PC-9 (cell line): ENCODE data around the gene MBD2. TPM values are rescaled to one million over a fixed set of nuclear protein-coding genes. Genes with fewer than 3 reads are reported as not detected.

Experiments used
- BruUV-seq: library from RNA; stranded (reverse); fragments of 400-500 nt; replicated peaks from 2 replicates; lab custom pipeline; 2021; lab: Mats Ljungman, UMichigan
- CTCF ChIA-PET: fragments of 300-600 bp; sonication (Branson Sonifier 250); formaldehyde crosslinking; loops from one replicate; lab custom pipeline; 2022; ENCODE audit warnings: antibody characterized with exemption; lab: Charles Lee
- POLR2A ChIA-PET: fragments of 300-600 bp; sonication (Branson Sonifier 250); formaldehyde crosslinking; loops from one replicate; lab custom pipeline; 2022; ENCODE audit warnings: antibody characterized with exemption; ENCODE audit not compliant: unreplicated experiment; lab: Charles Lee
- DNase-seq, 2 experiments: peaks; one replicate each; pipeline versions ENCODE4 v3.0.0 to v3.0.0-alpha.2; 2015 to 2022; ENCODE audit warnings: mixed read lengths in 1 of 2
- H2AFZ ChIP-seq: fragments of 200-600 bp; sonication (generic); 2 replicates; pipeline ENCODE4 v1.8.1; 2017; ENCODE audit warnings: antibody characterized with exemption
- H3F3A ChIP-seq: fragments of 200-600 bp; sonication (generic); 2 replicates; pipeline ENCODE4 v1.8.1; 2017; ENCODE audit warnings: antibody characterized with exemption, mild to moderate bottlenecking, low read depth; ENCODE audit not compliant: insufficient read depth
- H3K27ac ChIP-seq: fragments of 200-600 bp; sonication (generic); 2 replicates; pipeline ENCODE4 v1.6.1; 2016; ENCODE audit warnings: mixed run types
- H3K27me3 ChIP-seq: fragments of 200-600 bp; sonication (generic); 2 replicates; pipeline ENCODE4 v1.6.1; 2016; ENCODE audit warnings: low read depth, mixed run types; ENCODE audit not compliant: insufficient read depth
- H3K36me3 ChIP-seq: fragments of 200-600 bp; sonication (generic); 2 replicates; pipeline ENCODE4 v1.6.1; 2016; ENCODE audit warnings: low read depth, mixed run types
- H3K4me1 ChIP-seq: fragments of 200-600 bp; sonication (generic); replicated peaks from 2 replicates; pipeline ENCODE4 v1.6.1; 2016; ENCODE audit warnings: mixed run types; ENCODE audit not compliant: insufficient read depth
- H3K4me2 ChIP-seq: fragments of 200-600 bp; sonication (generic); 2 replicates; pipeline ENCODE4 v1.6.1; 2017; ENCODE audit warnings: mixed run types
- H3K4me3 ChIP-seq: fragments of 200-600 bp; sonication (generic); 2 replicates; pipeline ENCODE4 v1.6.1; 2016; ENCODE audit warnings: mixed run types
- H3K79me2 ChIP-seq: fragments of 200-600 bp; sonication (generic); 2 replicates; pipeline ENCODE4 v1.6.1; 2017; ENCODE audit warnings: low read depth, mixed run types
- H3K9me2 ChIP-seq: fragments of 200-600 bp; sonication (generic); 2 replicates; pipeline ENCODE4 v1.8.1; 2017; ENCODE audit warnings: mild to moderate bottlenecking; ENCODE audit not compliant: insufficient read depth
- H3K9me3 ChIP-seq: fragments of 200-600 bp; sonication (generic); 2 replicates; pipeline ENCODE4 v1.8.1; 2016; ENCODE audit warnings: low read depth; ENCODE audit not compliant: insufficient read depth
- H4K20me1 ChIP-seq: fragments of 200-600 bp; sonication (generic); 2 replicates; pipeline ENCODE4 v1.8.1; 2017; ENCODE audit not compliant: insufficient read depth
- EZH2 ChIP-seq: fragments of 200-600 bp; sonication (generic); IDR thresholded peaks from 2 replicates; pipeline ENCODE4 v1.8.0; 2017; ENCODE audit warnings: antibody characterized with exemption, low read depth
- intact Hi-C: fragments of 100-400 bp; cut with micrococcal nuclease; formaldehyde crosslinking; loops from one replicate; pipeline ENCODE4 v1.10.0; 2022; ENCODE audit not compliant: unreplicated experiment
- total RNA-seq: library from RNA; stranded (reverse); gene quantifications from 2 replicates; pipeline ENCODE4 v1.2.3, GENCODE V29; 2021
- TF ChIP-seq, protein P1 (sequence below): fragments of 200-600 bp; sonication (generic); conservative IDR thresholded peaks from 2 replicates; pipeline ENCODE4 v1.6.1; 2017; ENCODE audit warnings: mixed run types, antibody characterized with exemption, mild to moderate bottlenecking, moderate library complexity

MBD2 gene
- total RNA-seq, 1 experiment from 2014 or later: 72.0 TPM

- CTCF ChIA-PET: interaction anchor here (0.6 kb wide), 2 partner anchors 443 to 764 kb away, joined by 4 to 5 read pairs; no protein-coding TSS in a partner anchor
- H4K20me1 ChIP-seq: peaks cover 86% of the 10 kb centered on the region
- intact Hi-C loops: no loop called here
- peaks cover 27% of the 10 kb centered on the region for H3K4me1 ChIP-seq
- no peaks in the 10 kb centered on the region for H3K9me3 ChIP-seq
- DNase-seq: no peak
- H3K27me3 ChIP-seq: no peaks in the 10 kb centered on the region
- 0 out of 2 replicates have a peak, but pooled peaks cover 9% of the 10 kb centered on the region for H3K36me3 ChIP-seq
- peaks cover 100% of the 10 kb centered on the region for H3K79me2 ChIP-seq
- no peak for TF ChIP-seq EZH2
- TF ChIP-seq, protein P1, sequence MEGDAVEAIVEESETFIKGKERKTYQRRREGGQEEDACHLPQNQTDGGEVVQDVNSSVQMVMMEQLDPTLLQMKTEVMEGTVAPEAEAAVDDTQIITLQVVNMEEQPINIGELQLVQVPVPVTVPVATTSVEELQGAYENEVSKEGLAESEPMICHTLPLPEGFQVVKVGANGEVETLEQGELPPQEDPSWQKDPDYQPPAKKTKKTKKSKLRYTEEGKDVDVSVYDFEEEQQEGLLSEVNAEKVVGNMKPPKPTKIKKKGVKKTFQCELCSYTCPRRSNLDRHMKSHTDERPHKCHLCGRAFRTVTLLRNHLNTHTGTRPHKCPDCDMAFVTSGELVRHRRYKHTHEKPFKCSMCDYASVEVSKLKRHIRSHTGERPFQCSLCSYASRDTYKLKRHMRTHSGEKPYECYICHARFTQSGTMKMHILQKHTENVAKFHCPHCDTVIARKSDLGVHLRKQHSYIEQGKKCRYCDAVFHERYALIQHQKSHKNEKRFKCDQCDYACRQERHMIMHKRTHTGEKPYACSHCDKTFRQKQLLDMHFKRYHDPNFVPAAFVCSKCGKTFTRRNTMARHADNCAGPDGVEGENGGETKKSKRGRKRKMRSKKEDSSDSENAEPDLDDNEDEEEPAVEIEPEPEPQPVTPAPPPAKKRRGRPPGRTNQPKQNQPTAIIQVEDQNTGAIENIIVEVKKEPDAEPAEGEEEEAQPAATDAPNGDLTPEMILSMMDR: no peak
- POLR2A ChIA-PET: no interaction called here
- no peak overlapping the region for H3K4me2 ChIP-seq
- H3K9me2 ChIP-seq: no peaks in the 10 kb centered on the region
- no peak overlapping the region for H3K27ac ChIP-seq
- no peak overlapping the region for H3K4me3 ChIP-seq
- H3F3A ChIP-seq: peaks cover 8% of the 10 kb centered on the region; the same call in 1 of the 2 replicates
- BruUV-seq: no TSS peak
- H2AFZ ChIP-seq: no peak overlapping the region
These were observed 6.2 kb downstream of the MBD2 start for GRCh38 chr18:54218299-54218698.

GRCh38 chr18:54217624-54218023 is 6.8 kb downstream of the MBD2 start:
- no peak overlapping the region for H3K4me3 ChIP-seq
- H3K27ac ChIP-seq: no peak overlapping the region
- H3K9me2 ChIP-seq: no peaks in the 10 kb centered on the region
- no peaks in the 10 kb centered on the region for H3K27me3 ChIP-seq
- peaks cover 98% of the 10 kb centered on the region for H3K79me2 ChIP-seq
- peaks cover 81% of the 10 kb centered on the region for H4K20me1 ChIP-seq
- intact Hi-C loops: no loop called here
- peaks cover 1% of the 10 kb centered on the region; the same call in 1 of the 2 replicates for H3F3A ChIP-seq
- no peak overlapping the region for H3K4me2 ChIP-seq
- H2AFZ ChIP-seq: no peak overlapping the region
- no peak for DNase-seq
- peaks cover 21% of the 10 kb centered on the region for H3K4me1 ChIP-seq
- H3K9me3 ChIP-seq: no peaks in the 10 kb centered on the region
- ChIA-PET CTCF (interaction anchor here (0.6 kb wide), 2 partner anchors 443 to 765 kb away, joined by 4 to 5 read pairs; no protein-coding TSS in a partner anchor), POLR2A (no interaction called here)
- no peak for TF ChIP-seq EZH2
- TF ChIP-seq, protein P1: no peak
- BruUV-seq: no TSS peak
- H3K36me3 ChIP-seq: 0 out of 2 replicates have a peak, but pooled peaks cover 9% of the 10 kb centered on the region

DNA sequence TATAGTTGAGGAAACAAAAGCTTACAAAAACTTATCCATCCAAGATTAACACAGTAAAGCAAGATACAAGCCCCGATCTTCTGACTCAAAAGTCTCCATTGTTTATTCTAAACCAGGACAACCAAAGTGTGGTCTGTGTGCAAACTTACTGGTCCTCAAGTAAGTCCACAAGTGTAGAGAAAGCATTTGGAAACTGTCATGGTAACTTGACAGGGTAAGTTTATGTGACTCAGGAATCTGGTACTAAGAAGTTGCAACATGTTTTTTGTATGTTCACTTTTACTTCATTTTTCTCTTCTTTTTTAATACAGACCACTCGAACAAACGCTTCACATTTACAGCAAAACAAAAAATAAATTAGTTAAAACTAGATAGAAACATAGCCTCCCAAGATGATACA is 9.4 kb downstream of the MBD2 start:
- Histone ChIP-seq H3K9me3 (no peaks in the 10 kb centered on the region), H3K4me1 (peaks cover under 1% of the 10 kb centered on the region), H3K9me2 (no peaks in the 10 kb centered on the region), H3K4me3 (no peak overlapping the region), H3F3A (no peaks in the 10 kb centered on the region), H3K4me2 (no peak overlapping the region), H3K36me3 (0 out of 2 replicates have a peak, but pooled peaks cover 5% of the 10 kb centered on the region), H3K27ac (no peak overlapping the region), H2AFZ (no peak overlapping the region), H3K27me3 (no peaks in the 10 kb centered on the region), H3K79me2 (peaks cover 95% of the 10 kb centered on the region), H4K20me1 (peaks cover 70% of the 10 kb centered on the region)
- ChIA-PET POLR2A (no interaction called here), CTCF (interaction anchor here (0.7 kb wide), 1 partner anchor 30 kb away, joined by 4 read pairs; no protein-coding TSS in a partner anchor)
- no TSS peak for BruUV-seq
- no peak for TF ChIP-seq EZH2
- TF ChIP-seq, protein P1: no peak
- intact Hi-C loops: no loop called here
- DNase-seq: no peak
